ENCODE results near the gene ADGRL2.
"Not testable (repeated sequence)": the region's sequence is repeated elsewhere in the genome, so short reads cannot be mapped to it uniquely, and the experiment has no call there.

Gene ADGRL2

DNA sequence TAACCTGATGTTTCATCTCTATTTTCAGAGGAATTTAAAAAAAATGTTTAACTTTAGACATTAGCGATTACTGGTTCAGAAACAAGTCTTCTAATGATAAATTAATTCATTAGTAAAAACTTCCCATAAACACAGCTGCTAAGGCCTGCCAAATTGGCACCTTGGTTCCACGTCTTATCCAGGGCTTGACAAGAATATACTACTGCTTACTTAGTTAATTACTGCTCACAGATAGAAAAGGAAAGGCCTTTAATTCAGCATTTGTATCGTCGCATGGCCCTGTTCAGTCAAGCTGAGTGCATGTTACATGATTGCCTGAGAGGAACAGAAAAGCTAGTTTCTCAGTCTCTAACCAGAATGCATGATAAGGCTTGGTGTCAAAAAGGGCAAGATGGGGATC is 84.6 kb downstream of the ADGRL2 start:
- DNase-seq, result no peak
- H4K8ac ChIP-seq (ENCODE audit: low read depth, low read length), result no peak overlapping the region
- H3K36me3 ChIP-seq (ENCODE audit: control insufficient read depth, insufficient read depth, low read length), result no peaks in the 10 kb centered on the region
- no peak overlapping the region for H2BK15ac ChIP-seq (replicated peaks; ENCODE audit: low read depth)
- H2BK120ac ChIP-seq (ENCODE audit: low read depth, low read length), result no peak overlapping the region
- WGBS (ENCODE audit: extremely low coverage, insufficient coverage, low lambda C conversion rate), result no CpG with 5 or more reads among the region's 4 CpGs
- H3K4me2 ChIP-seq (ENCODE audit: low read length), result no peak overlapping the region
- no peaks in the 10 kb centered on the region for H3K4me1 ChIP-seq (ENCODE audit: control insufficient read depth, low read depth, low read length)
- H2AK5ac ChIP-seq (ENCODE audit: low read length), result no peak overlapping the region
- no peak overlapping the region for H3K9ac ChIP-seq (ENCODE audit: low read length)
- no peak overlapping the region for H3K4ac ChIP-seq (ENCODE audit: low read depth, low read length)
- H3K27me3 ChIP-seq (ENCODE audit: insufficient read depth, low read length, poor library complexity), result no peaks in the 10 kb centered on the region
- no peak overlapping the region for H2BK5ac ChIP-seq (ENCODE audit: low read length)
- no peak overlapping the region for H4K5ac ChIP-seq (ENCODE audit: low read length)
- H3K27ac ChIP-seq (ENCODE audit: low read depth, low read length), result no peak overlapping the region
- H3K79me1 ChIP-seq (ENCODE audit: low read length), result peaks cover 2% of the 10 kb centered on the region
- no peak overlapping the region for H3K23ac ChIP-seq (ENCODE audit: low read length)
- peaks cover 15% of the 10 kb centered on the region for H3K79me2 ChIP-seq (ENCODE audit: control insufficient read depth, insufficient read depth, low read length)
- no peak overlapping the region for H3K56ac ChIP-seq (ENCODE audit: low read length)
- H3K18ac ChIP-seq (ENCODE audit: low read length), result no peak overlapping the region
- no peak overlapping the region for H3K4me3 ChIP-seq (ENCODE audit: low read length)

DNA sequence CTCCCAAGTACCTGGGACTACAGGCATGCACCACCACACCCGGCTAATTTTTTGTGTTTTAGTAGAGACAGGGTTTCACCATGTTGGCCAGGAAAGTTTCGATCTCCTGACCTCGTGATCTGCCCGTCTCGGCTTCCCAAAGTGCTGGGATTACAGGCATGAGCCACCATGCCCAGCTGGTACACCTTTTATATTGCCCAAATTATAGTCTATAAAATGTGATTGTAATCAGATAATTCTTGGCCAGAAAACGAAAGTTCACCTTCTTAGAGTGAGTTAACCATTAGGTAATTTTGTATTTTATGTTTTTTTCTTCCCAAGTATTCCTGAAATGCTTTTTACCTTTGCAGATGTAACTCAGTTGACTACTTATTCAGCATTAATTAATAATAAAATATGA is 85.6 kb downstream of the ADGRL2 start:
- H4K5ac ChIP-seq (ENCODE audit: low read length); H2BK120ac ChIP-seq (ENCODE audit: low read depth, low read length); H3K36me3 ChIP-seq (ENCODE audit: control insufficient read depth, insufficient read depth, low read length); H3K23ac ChIP-seq (ENCODE audit: low read length); H3K4ac ChIP-seq (ENCODE audit: low read depth, low read length); H2BK15ac ChIP-seq (replicated peaks; ENCODE audit: low read depth); H3K27me3 ChIP-seq (ENCODE audit: insufficient read depth, low read length, poor library complexity); DNase-seq; H3K79me1 ChIP-seq (ENCODE audit: low read length); H3K27ac ChIP-seq (ENCODE audit: low read depth, low read length); H4K8ac ChIP-seq (ENCODE audit: low read depth, low read length); H3K9ac ChIP-seq (ENCODE audit: low read length); H3K4me2 ChIP-seq (ENCODE audit: low read length); H3K4me1 ChIP-seq (ENCODE audit: control insufficient read depth, low read depth, low read length); H2AK5ac ChIP-seq (ENCODE audit: low read length); H2BK5ac ChIP-seq (ENCODE audit: low read length); H3K4me3 ChIP-seq (ENCODE audit: low read length); H3K18ac ChIP-seq (ENCODE audit: low read length); H3K56ac ChIP-seq (ENCODE audit: low read length): not testable (repeated sequence)
- no CpG with 5 or more reads among the region's 6 CpGs for WGBS (ENCODE audit: extremely low coverage, insufficient coverage, low lambda C conversion rate)
- H3K79me2 ChIP-seq (ENCODE audit: control insufficient read depth, insufficient read depth, low read length), result peaks cover 12% of the 10 kb centered on the region

DNA sequence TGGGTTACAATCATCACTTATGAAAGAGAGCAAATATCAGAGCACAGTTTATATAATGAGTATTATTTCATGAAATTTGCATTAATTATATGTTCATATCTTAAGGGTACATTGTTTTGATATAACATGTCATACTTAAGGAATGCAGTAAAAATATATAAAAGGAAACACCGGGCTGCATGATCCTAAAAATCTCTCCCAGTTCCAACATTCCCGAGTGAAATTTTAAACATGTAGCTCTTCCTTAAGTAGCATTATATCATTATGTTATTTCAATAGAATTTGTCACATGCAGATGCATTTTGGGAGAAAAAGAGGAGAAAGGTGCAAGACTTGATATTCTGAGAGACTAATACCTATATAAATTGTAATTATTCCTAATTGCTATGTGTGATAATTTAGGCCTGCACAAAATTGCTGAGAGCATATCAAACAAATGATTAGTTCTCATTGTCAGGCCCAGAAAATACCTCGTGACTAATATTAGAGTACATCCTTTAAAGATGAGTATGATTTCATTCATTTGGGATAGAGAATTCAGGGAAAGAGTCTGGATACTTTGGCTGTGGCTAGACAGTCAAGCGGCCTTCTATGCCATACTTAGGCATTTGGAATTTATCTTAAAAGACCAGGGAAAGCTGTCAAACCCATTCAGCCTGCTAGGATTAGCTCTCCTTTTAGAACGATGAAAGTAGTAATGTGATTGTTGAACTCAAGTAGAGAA is 86.8 kb downstream of the ADGRL2 start:
- Histone ChIP-seq H3K79me2 (ENCODE audit: control insufficient read depth, insufficient read depth, low read length) (peaks cover 12% of the 10 kb centered on the region), H3K79me1 (ENCODE audit: low read length) (peaks cover 4% of the 10 kb centered on the region), H3K4me1 (ENCODE audit: control insufficient read depth, low read depth, low read length) (no peaks in the 10 kb centered on the region), H3K9ac (ENCODE audit: low read length) (no peak overlapping the region), H3K27me3 (ENCODE audit: insufficient read depth, low read length, poor library complexity) (no peaks in the 10 kb centered on the region), H3K27ac (ENCODE audit: low read depth, low read length) (no peak overlapping the region), H2BK15ac (replicated peaks; ENCODE audit: low read depth) (no peak overlapping the region), H2BK5ac (ENCODE audit: low read length) (no peak overlapping the region), H2BK120ac (ENCODE audit: low read depth, low read length) (no peak overlapping the region), H3K4me2 (ENCODE audit: low read length) (no peak overlapping the region), H4K5ac (ENCODE audit: low read length) (no peak overlapping the region), H4K8ac (ENCODE audit: low read depth, low read length) (no peak overlapping the region), H2AK5ac (ENCODE audit: low read length) (no peak overlapping the region), H3K18ac (ENCODE audit: low read length) (no peak overlapping the region), H3K23ac (ENCODE audit: low read length) (no peak overlapping the region), H3K36me3 (ENCODE audit: control insufficient read depth, insufficient read depth, low read length) (no peaks in the 10 kb centered on the region), H3K56ac (ENCODE audit: low read length) (no peak overlapping the region), H3K4me3 (ENCODE audit: low read length) (no peak overlapping the region), H3K4ac (ENCODE audit: low read depth, low read length) (no peak overlapping the region)
- WGBS (ENCODE audit: extremely low coverage, insufficient coverage, low lambda C conversion rate), result no CpG with 5 or more reads among the region's 5 CpGs
- DNase-seq, result no peak

DNA sequence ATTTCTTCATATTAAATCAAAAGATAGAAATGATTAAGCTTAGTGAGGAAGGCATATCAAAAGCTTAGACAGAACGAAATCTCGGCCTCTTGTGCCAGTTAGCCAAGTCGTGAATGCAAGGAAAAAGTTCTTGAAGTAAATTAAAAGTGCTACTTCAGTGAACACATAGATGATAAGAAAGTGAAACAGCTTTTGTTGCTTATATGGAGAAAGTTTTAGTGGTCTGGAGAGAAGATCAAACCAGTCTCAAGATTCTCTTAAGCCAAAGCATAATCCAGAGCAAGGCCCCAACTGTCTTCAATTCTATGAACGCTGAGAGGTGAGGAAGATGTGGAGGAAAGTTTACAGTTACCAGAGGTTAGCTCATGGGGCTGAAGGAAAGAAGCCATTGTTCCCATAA is 88.4 kb downstream of the ADGRL2 start:
- H2AK5ac ChIP-seq (ENCODE audit: low read length), result no peak overlapping the region

DNA sequence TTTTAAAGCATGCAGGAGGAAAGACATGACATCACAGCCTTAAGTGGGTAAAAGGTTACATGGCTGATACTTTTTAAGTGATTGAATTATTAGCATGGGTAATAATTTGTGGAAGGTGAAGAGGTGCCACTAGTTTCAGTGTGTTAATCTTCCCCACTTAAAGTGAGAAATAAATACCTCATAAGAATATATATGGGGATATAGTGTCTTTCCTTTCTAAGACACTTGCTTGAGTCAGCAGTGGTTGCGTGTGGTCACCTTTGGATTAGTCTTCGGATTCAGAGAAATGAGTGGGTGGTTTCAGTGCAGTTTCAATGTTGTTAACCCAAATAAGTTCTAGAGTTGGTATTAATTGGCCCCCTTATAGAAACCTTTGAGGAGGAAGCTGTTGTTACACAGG is 94.1 kb downstream of the ADGRL2 start:
- no peak overlapping the region for H3K23ac ChIP-seq (ENCODE audit: low read length)
- no peak overlapping the region for H2BK5ac ChIP-seq (ENCODE audit: low read length)
- H2AK5ac ChIP-seq (ENCODE audit: low read length), result no peak overlapping the region
- peaks cover 9% of the 10 kb centered on the region for H3K79me2 ChIP-seq (ENCODE audit: control insufficient read depth, insufficient read depth, low read length)
- H2BK120ac ChIP-seq (ENCODE audit: low read depth, low read length), result no peak overlapping the region
- no CpG with 5 or more reads among the region's 2 CpGs for WGBS (ENCODE audit: extremely low coverage, insufficient coverage, low lambda C conversion rate)
- H3K27me3 ChIP-seq (ENCODE audit: insufficient read depth, low read length, poor library complexity), result no peaks in the 10 kb centered on the region
- no peak overlapping the region for H3K4me3 ChIP-seq (ENCODE audit: low read length)
- no peak overlapping the region for H2BK15ac ChIP-seq (replicated peaks; ENCODE audit: low read depth)
- H3K4me1 ChIP-seq (ENCODE audit: control insufficient read depth, low read depth, low read length), result no peaks in the 10 kb centered on the region
- no peak overlapping the region for H3K56ac ChIP-seq (ENCODE audit: low read length)
- no peak overlapping the region for H3K4ac ChIP-seq (ENCODE audit: low read depth, low read length)
- no peak overlapping the region for H4K5ac ChIP-seq (ENCODE audit: low read length)
- H4K8ac ChIP-seq (ENCODE audit: low read depth, low read length), result no peak overlapping the region
- H3K18ac ChIP-seq (ENCODE audit: low read length), result no peak overlapping the region
- no peaks in the 10 kb centered on the region for H3K36me3 ChIP-seq (ENCODE audit: control insufficient read depth, insufficient read depth, low read length)
- H3K9ac ChIP-seq (ENCODE audit: low read length), result no peak overlapping the region
- peaks cover 5% of the 10 kb centered on the region for H3K79me1 ChIP-seq (ENCODE audit: low read length)
- H3K4me2 ChIP-seq (ENCODE audit: low read length), result no peak overlapping the region
- no peak for DNase-seq
- H3K27ac ChIP-seq (ENCODE audit: low read depth, low read length), result no peak overlapping the region

More for the DNA sequence above, 88.4 kb downstream of the ADGRL2 start:
- no peaks in the 10 kb centered on the region for H3K36me3 ChIP-seq (ENCODE audit: control insufficient read depth, insufficient read depth, low read length)
- H3K4me1 ChIP-seq (ENCODE audit: control insufficient read depth, low read depth, low read length), result no peaks in the 10 kb centered on the region
- H2BK5ac ChIP-seq (ENCODE audit: low read length), result no peak overlapping the region
- no peak for DNase-seq
- no peak overlapping the region for H3K23ac ChIP-seq (ENCODE audit: low read length)
- H2BK15ac ChIP-seq (replicated peaks; ENCODE audit: low read depth), result no peak overlapping the region
- no CpG with 5 or more reads among the region's 4 CpGs for WGBS (ENCODE audit: extremely low coverage, insufficient coverage, low lambda C conversion rate)
- H3K79me2 ChIP-seq (ENCODE audit: control insufficient read depth, insufficient read depth, low read length), result peaks cover 10% of the 10 kb centered on the region
- H3K18ac ChIP-seq (ENCODE audit: low read length), result no peak overlapping the region
- H3K9ac ChIP-seq (ENCODE audit: low read length), result no peak overlapping the region
- H3K4me2 ChIP-seq (ENCODE audit: low read length), result no peak overlapping the region
- H4K8ac ChIP-seq (ENCODE audit: low read depth, low read length), result no peak overlapping the region
- H3K27me3 ChIP-seq (ENCODE audit: insufficient read depth, low read length, poor library complexity), result no peaks in the 10 kb centered on the region
- no peak overlapping the region for H2BK120ac ChIP-seq (ENCODE audit: low read depth, low read length)
- H3K4me3 ChIP-seq (ENCODE audit: low read length), result no peak overlapping the region
- H3K56ac ChIP-seq (ENCODE audit: low read length), result no peak overlapping the region
- H3K27ac ChIP-seq (ENCODE audit: low read depth, low read length), result no peak overlapping the region
- H4K5ac ChIP-seq (ENCODE audit: low read length), result no peak overlapping the region
- H3K79me1 ChIP-seq (ENCODE audit: low read length), result peaks cover 2% of the 10 kb centered on the region
- no peak overlapping the region for H3K4ac ChIP-seq (ENCODE audit: low read depth, low read length)

All from mesendoderm (in vitro differentiated cells).